ENCODE data around the gene CCL4.

The CCL4 gene

GRCh38 chr17:36148559-36149295 is 45.1 kb downstream of the CCL4 start:
- DNase-seq, result peak; percentile 38

GRCh38 chr17:36149296-36149820 is 45.7 kb downstream of the CCL4 start:
- peak; percentile 47 for DNase-seq

DNA sequence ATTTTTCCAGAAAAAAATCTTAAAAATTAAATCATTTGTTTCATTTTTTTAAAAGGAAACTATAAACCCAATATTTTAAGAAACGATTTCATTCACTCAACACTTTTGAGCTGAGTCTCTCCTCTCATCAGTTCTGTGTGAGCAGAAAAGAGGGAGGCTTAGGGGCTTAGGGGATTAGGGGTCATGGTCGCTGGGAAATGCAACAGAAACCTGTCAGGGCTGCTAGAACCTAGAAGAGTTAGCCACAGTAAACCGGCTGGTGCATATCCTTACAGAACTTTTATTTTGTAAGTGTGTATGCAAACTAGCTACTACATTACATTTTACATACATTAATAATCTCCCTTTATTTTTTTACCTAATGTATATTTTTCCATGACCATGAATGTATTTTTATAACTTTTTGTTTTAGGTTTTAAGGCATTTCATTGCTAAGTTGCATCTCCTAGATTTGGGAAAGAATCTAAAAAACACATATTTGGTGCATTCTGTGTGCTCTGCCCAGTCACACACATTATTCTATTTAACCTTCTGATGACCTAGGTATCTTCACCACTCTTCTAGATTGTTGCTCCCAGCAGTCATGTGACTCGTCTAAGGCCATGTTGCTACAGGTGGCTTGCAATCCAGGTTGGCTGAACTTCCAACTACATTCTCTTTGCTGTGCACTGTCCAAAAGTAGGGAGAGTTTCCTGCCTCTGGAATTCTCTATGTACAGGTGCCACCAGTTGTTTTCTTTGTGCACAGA is 48.4 kb downstream of the CCL4 start:
- DNase-seq, result no peak

DNA sequence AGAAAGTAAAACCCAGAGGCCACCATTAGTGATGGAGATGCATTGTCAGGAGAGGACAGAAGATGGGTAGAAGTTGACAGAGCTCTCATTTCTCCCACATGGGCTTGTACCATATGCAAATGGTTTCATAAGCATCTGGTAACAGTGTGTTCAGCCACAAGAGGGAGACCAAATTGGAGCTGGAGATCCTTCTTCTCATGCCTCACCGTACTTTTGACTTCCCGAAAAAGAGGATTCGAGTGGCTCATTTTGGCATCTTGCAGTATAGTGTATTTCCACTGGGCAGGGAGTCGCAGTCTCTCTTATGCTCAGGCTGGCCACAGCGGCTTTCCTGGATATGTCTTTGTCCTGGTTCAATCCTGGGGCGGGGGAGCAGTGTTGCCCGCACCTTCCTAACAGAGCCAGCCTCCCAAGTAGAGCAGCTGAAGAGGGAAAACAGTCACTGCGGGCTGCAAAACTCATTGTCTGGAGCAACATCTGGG is 49.1 kb downstream of the CCL4 start:
- peak; percentile 13 for DNase-seq

DNA sequence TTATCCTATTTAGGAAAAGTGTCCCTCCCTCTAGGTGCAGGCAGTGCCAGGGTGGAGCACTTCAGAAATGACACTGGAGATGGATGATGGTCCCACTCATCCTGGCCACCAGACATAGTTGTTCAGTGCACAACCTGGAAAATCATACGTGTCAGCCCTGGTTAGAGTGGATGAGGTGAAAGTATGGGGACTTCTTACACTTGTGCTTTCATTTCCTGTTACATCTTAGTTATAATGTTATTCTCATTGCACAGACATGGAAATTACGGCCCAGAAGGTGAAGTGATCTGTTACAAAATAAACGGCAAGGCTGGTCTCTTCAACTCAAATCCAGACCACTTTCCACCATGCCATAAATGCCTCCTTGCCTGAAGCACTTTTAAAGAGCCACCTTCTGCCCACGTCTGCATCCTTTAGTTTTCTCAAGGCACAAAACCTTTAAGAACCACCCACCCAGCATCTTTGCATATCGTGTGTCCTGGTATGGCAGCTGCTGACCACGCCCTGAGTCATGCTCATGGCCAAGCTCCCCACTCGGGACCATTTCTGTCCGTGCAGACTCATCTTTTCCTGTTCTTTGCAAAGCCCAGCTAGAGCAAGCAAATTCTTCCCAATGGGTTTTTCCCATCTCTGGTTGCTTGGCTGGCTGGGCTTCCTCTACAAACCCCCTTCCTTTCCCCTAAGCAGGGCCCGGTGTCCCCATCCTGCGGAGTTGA is 50.4 kb downstream of the CCL4 start:
- DNase-seq, result no peak

All from fibroblast of upper back skin (primary cell).